Upper lobe of left lung (tissue), 6 donors: ENCODE results near the gene VEZT. TPM values are rescaled to one million over a fixed set of nuclear protein-coding genes. Genes with fewer than 3 reads are reported as not detected.
A peak's percentile ranks its signal among the peaks of the same experiment; 100 is the strongest.

Experiments used
- ATAC-seq, 2 donors: fragments of 200-7000 bp; cut with Tn5 transposase; one replicate each; pipeline ENCODE4 v1.9.1; 2022; ENCODE audit warnings: mild to moderate bottlenecking in 2 of 2, moderate library complexity in 2 of 2; ENCODE audit not compliant: low FRiP score in 2 of 2
- DNase-seq, 2 donors: peaks; one replicate each; pipeline ENCODE4 v3.0.0-alpha.2; 2019 to 2020
- H3K27ac ChIP-seq, 4 donors: fragments of 200-600 bp; sonication (generic); one replicate each; pipeline ENCODE4 v1.5.1; 2016 to 2019
- H3K27me3 ChIP-seq, 4 donors: fragments of 200-600 bp; sonication (generic); one replicate each; pipeline ENCODE4 v1.5.1; 2017 to 2019
- H3K36me3 ChIP-seq, 4 donors: fragments of 200-600 bp; sonication (generic); one replicate each; pipeline ENCODE4 v1.5.1; 2016 to 2019
- H3K4me1 ChIP-seq, 4 donors: fragments of 200-600 bp; sonication (generic); one replicate each; pipeline ENCODE4 v1.5.1; 2018 to 2019
- H3K4me3 ChIP-seq, 4 donors: fragments of 200-600 bp; sonication (generic); one replicate each; pipeline ENCODE4 v1.5.1; 2017 to 2019; ENCODE audit warnings: mild to moderate bottlenecking in 2 of 4, moderate library complexity in 1 of 4
- H3K9me3 ChIP-seq, 4 donors: fragments of 200-600 bp; sonication (generic); one replicate each; pipeline ENCODE4 v1.5.1; 2018 to 2019
- CTCF ChIP-seq, 6 experiments: fragments of 450-650 bp in 4 of 6; fragments of 200-600 bp in 2 of 6; sonication (generic) in 2 of 6; IDR thresholded peaks; one replicate each; pipeline ENCODE4 v1.5.1; 2016 to 2019; ENCODE audit warnings: antibody characterized with exemption in 6 of 6
- EP300 ChIP-seq, 4 donors: sonication (generic); formaldehyde crosslinking; IDR thresholded peaks; one replicate each; pipeline ENCODE4 v1.5.1; 2017; ENCODE audit warnings: antibody characterized with exemption in 4 of 4, control low read depth in 2 of 4
- POLR2A ChIP-seq, 4 donors: fragments of 450-650 bp; IDR thresholded peaks; one replicate each; pipeline ENCODE4 v1.5.1; 2016 to 2017; ENCODE audit warnings: antibody characterized with exemption in 4 of 4, mild to moderate bottlenecking in 2 of 4
- POLR2AphosphoS5 ChIP-seq, 2 donors: sonication (generic); formaldehyde crosslinking; IDR thresholded peaks; one replicate each; pipeline ENCODE4 v1.5.1; 2017; ENCODE audit warnings: antibody characterized with exemption in 2 of 2
- WGBS, 2 donors: methylation state at CpG; one replicate each; pipeline ENCODE4 v1.1.5; 2017 to 2018; 5-methylcytosine and 5-hydroxymethylcytosine counted together
- total RNA-seq, 6 donors: library from RNA; depleted of rRNA in 4 of 6; stranded (reverse); fragments of >200 nt in 4 of 6; gene quantifications; one replicate each; pipeline versions ENCODE4 v1.1.0 to v1.2.1, GENCODE V29; 2016 to 2021
- donor health status: DM: no; HTN: no; CAD: no; lungs with moderate emphysema.
- donor health status: DM: no; HTN: yes; CAD: no; lungs with severe emphysema.

Gene VEZT
- total RNA-seq, 6 donors from 2014 or later: 29.6 to 119 (median 69.5) TPM

DNA sequence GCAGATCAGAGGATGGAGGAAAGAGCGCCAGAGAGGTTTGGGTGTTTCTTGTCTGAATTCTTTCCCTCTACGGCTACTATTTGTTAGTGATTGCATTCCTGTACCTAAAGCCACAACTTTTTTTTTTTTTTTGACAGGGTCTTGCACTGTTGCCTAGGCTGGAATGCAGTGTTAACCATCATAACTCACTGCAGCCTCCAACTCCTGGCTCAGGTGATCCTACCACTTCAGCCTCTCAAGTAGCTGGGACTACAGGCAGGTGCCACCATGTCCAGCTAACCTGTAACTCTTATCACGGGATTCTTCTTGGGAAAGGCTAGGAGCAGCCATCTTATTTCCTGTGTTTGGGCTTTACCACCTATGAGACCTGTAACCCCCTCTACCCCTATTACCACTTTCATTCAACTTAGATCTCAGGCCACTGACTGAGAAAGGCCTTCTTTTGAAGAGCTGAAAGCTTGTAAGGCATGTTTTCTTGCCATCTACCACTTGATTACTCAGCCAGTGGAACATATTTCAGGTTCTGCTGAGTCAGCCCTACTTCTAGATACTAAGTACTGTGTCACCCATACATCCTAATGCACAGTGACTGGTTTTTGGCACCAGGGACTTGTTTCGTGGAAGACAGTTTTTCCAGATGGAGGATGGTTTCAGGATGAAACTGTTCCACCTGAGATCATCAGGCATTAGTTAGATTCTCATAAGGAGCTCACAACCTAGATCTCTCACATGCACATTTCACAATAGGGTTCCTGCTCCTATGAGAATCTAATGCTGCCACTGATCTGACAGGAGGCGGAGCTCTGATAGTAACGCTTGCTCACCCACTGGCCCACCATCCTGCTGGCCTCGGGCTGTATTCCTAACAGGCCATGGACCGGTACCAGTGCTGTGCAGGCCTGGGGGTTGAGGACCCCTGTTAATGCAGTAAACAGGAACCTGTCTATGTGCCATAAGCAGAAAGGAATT lies 6.9 kb downstream of the VEZT start:
- ATAC-seq: no peak
- H3K36me3 ChIP-seq: peaks cover 0 to 15% (median 3%) of the 10 kb centered on the region in 4 donors
- WGBS, 2 donors: 89 to 92% methylated on average over 4 to 8 of the region's 8 CpGs
- no peaks in the 10 kb centered on the region for H3K27me3 ChIP-seq
- H3K27ac ChIP-seq: peak overlapping the region in 1 of 4 donors; percentile 2
- H3K4me1 ChIP-seq: peaks cover 4 to 13% (median 8%) of the 10 kb centered on the region in 4 donors
- H3K9me3 ChIP-seq: no peaks in the 10 kb centered on the region
- TF ChIP-seq EP300 (IDR thresholded peaks at IDR 0.05) (no peak), POLR2A (IDR thresholded peaks at IDR 0.05) (no peak), POLR2AphosphoS5 (IDR thresholded peaks at IDR 0.05) (no peak), CTCF (IDR thresholded peaks at IDR 0.05) (no peak)
- H3K4me3 ChIP-seq: no peak overlapping the region
- no peak for DNase-seq

DNA sequence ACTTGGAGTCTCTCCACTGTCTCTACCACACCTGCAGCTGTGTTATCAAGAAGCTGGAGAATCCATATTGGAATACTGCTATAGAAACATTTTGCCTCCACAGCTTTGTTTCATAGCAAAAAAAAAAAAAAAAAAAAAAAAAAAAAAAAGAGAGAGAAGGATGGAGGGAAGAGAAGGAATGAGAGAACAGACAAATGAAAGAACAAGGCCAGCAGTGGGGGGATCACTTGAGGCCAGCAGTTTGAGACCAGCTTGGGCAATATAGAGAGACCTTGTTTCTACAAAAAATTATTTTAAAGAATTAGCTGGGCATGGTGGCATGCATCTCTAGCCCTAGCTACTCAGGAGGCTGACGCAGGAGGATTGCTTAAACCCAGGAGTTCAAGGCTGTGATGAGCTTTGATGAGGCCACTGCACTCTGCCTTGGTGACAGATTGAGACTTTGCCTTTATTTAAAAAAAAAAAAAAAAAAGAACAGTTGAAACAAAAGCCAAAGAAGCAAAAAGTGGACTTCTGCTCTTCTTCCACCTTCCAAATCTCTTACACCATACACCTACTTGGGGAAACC lies 8.1 kb downstream of the VEZT start:
- WGBS, 2 donors: 96 to 100% methylated on average over 1 of the region's 1 CpG
- no peak for ATAC-seq
- Histone ChIP-seq H3K4me3 (no peak overlapping the region), H3K27ac (no peak overlapping the region), H3K9me3 (no peaks in the 10 kb centered on the region), H3K36me3 (peaks cover 0 to 15% (median 3%) of the 10 kb centered on the region in 4 donors), H3K4me1 (peaks cover 0 to 15% (median 10%) of the 10 kb centered on the region in 4 donors), H3K27me3 (no peaks in the 10 kb centered on the region)
- DNase-seq: no peak
- TF ChIP-seq CTCF (IDR thresholded peaks at IDR 0.05) (no peak), POLR2AphosphoS5 (IDR thresholded peaks at IDR 0.05) (no peak), POLR2A (IDR thresholded peaks at IDR 0.05) (no peak), EP300 (IDR thresholded peaks at IDR 0.05) (no peak)

DNA sequence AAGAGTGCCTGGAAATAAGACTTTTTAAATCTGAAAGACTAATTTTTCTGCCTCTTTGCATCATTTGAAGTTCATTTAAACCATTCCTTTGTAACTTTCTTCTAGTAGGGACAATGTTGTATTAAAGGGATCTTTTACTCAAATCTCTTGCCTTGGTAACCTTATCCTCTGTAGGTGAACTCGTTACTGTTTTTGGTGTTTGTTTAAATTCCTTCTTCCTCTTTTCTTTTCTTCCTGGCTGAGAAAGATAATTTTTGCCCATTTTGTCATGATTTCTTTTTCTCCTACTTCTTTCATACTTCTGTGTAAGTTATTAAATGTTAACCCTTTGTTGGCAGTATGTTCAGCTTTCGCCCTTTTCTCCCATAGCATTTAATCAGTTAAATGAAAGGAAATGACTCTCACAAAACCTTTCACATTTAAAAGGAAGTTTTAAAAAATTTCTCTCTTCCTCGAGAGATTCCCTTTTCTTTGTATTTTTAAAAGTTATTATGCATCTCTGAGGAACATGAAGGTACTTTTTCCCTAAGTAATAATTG lies 10.3 kb downstream of the VEZT start:
- ATAC-seq: no peak
- H3K36me3 ChIP-seq: peaks cover 0 to 15% (median 3%) of the 10 kb centered on the region in 4 donors
- no peak overlapping the region for H3K4me3 ChIP-seq
- no peaks in the 10 kb centered on the region for H3K27me3 ChIP-seq
- peaks cover 0 to 22% (median 14%) of the 10 kb centered on the region in 4 donors for H3K4me1 ChIP-seq
- no peak for DNase-seq
- H3K27ac ChIP-seq: peak overlapping the region in 1 of 4 donors; percentile 67
- TF ChIP-seq POLR2A (IDR thresholded peaks at IDR 0.05) (no peak), CTCF (IDR thresholded peaks at IDR 0.05) (no peak), EP300 (IDR thresholded peaks at IDR 0.05) (no peak), POLR2AphosphoS5 (IDR thresholded peaks at IDR 0.05) (no peak)
- WGBS, 2 donors: 52 to 55% methylated on average over 3 of the region's 3 CpGs
- H3K9me3 ChIP-seq: no peaks in the 10 kb centered on the region

DNA sequence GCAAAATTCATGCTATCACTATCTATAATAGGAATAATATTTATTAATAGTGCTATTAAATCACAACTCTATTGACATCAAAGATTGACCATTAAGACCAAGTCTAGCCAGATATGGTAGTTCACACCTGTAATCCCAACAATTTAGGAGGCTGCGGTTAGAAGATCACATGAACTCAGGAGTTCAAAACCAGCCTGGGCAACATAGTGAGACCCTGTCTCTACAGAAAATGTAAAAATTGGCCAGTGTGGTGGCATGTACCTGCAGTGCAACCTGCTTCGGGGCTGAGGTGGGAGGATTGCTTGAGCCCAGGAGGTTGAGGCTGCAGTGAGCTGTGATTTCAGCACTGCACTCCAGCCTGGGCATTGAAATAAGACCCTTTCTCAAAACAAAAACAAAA lies 11.0 kb downstream of the VEZT start:
- Histone ChIP-seq H3K27me3 (no peaks in the 10 kb centered on the region), H3K36me3 (peaks cover 0 to 15% (median 3%) of the 10 kb centered on the region in 4 donors), H3K27ac (peak overlapping the region in 2 of 4 donors; percentile 20 to 67), H3K9me3 (no peaks in the 10 kb centered on the region), H3K4me3 (no peak overlapping the region), H3K4me1 (peaks cover 0 to 22% (median 14%) of the 10 kb centered on the region in 4 donors)
- no peak for TF ChIP-seq EP300 (IDR thresholded peaks at IDR 0.05)
- TF ChIP-seq CTCF (IDR thresholded peaks at IDR 0.05): no peak
- no peak for TF ChIP-seq POLR2AphosphoS5 (IDR thresholded peaks at IDR 0.05)
- no peak for TF ChIP-seq POLR2A (IDR thresholded peaks at IDR 0.05)
- ATAC-seq: no peak
- DNase-seq: no peak
- 89 to 92% methylated on average over 2 of the region's 2 CpGs for WGBS, 2 donors
